Testis (tissue), 3 donors: ENCODE results near the gene TMEM63B. TPM values are rescaled to one million over a fixed set of nuclear protein-coding genes. Genes with fewer than 3 reads are reported as not detected.

Experiments used
- DNase-seq: peaks from one replicate; pipeline ENCODE4 v3.0.0-alpha.2; 2019
- H3K27ac ChIP-seq, 2 donors: fragments of 200-600 bp; sonication (generic); one replicate each; pipeline ENCODE4 v1.5.1; 2019
- H3K27me3 ChIP-seq: fragments of 200-600 bp; sonication (generic); one replicate; pipeline ENCODE4 v1.5.1; 2019
- H3K36me3 ChIP-seq: fragments of 200-600 bp; sonication (generic); one replicate; pipeline ENCODE4 v1.5.1; 2017; ENCODE audit warnings: low read depth; ENCODE audit errors: missing control alignments
- H3K4me1 ChIP-seq: fragments of 200-600 bp; sonication (generic); one replicate; pipeline ENCODE4 v1.5.1; 2019
- H3K4me3 ChIP-seq, 2 donors: fragments of 200-600 bp; sonication (generic); one replicate each; pipeline ENCODE4 v1.5.1; 2017 to 2019
- H3K9me3 ChIP-seq: fragments of 200-600 bp; sonication (generic); one replicate; pipeline ENCODE4 v1.5.1; 2017
- CTCF ChIP-seq, 3 experiments: fragments of 450-650 bp in 2 of 3; fragments of 200-600 bp in 1 of 3; sonication (generic) in 1 of 3; IDR thresholded peaks; one replicate each; pipeline ENCODE4 v1.5.1; 2016 to 2019; ENCODE audit warnings: antibody characterized with exemption in 3 of 3, mild to moderate bottlenecking in 2 of 3, moderate library complexity in 1 of 3
- POLR2A ChIP-seq: fragments of 450-650 bp; IDR thresholded peaks from one replicate; pipeline ENCODE4 v1.6.1; 2017; ENCODE audit warnings: antibody characterized with exemption, mild to moderate bottlenecking, moderate library complexity
- WGBS, 2 donors: methylation state at CpG; one replicate each; pipeline ENCODE4 v1.1.5; 2018; 5-methylcytosine and 5-hydroxymethylcytosine counted together
- intact Hi-C: fragments of 100-400 bp; cut with DNase I; formaldehyde crosslinking; loops from one replicate; pipeline ENCODE4 v1.15.1; 2023; ENCODE audit warnings: low total_unique reads
- polyA plus RNA-seq: library from polyadenylated mRNA; stranded (reverse); fragments of 350-450 nt; fragmentation: Illumina TruSeq; extraction: RNeasy Lipid Tissue Mini Kit (QIAGEN cat#74804); gene quantifications from one replicate; pipeline ENCODE4 v1.2.3, GENCODE V29; 2014; ENCODE audit warnings: low read depth, low replicate concordance; ENCODE audit not compliant: insufficient read depth
- total RNA-seq, 2 donors: library from RNA; depleted of rRNA; stranded (reverse); fragments of >200 nt; gene quantifications; one replicate each; pipeline ENCODE4 v1.2.3, GENCODE V29; 2016

TMEM63B gene
- total and polyA plus RNA-seq, 3 donors from 2014 or later: 79.0 to 170 (median 139) TPM

- Histone ChIP-seq H3K4me1 (peaks cover 11% of the 10 kb centered on the region), H3K9me3 (no peaks in the 10 kb centered on the region), H3K4me3 (no peak overlapping the region), H3K27me3 (no peaks in the 10 kb centered on the region), H3K36me3 (no peaks in the 10 kb centered on the region), H3K27ac (no peak overlapping the region)
- no peak for DNase-seq
- WGBS, 2 donors: 83 to 89% methylated on average over 5 to 11 of the region's 11 CpGs
- no peak for TF ChIP-seq CTCF (IDR thresholded peaks at IDR 0.05)
- no peak for TF ChIP-seq POLR2A
- intact Hi-C loops: no loop called here
Measured at GRCh38 chr6:44201638-44202303, 74.4 kb downstream of the TMEM63B start.

DNA sequence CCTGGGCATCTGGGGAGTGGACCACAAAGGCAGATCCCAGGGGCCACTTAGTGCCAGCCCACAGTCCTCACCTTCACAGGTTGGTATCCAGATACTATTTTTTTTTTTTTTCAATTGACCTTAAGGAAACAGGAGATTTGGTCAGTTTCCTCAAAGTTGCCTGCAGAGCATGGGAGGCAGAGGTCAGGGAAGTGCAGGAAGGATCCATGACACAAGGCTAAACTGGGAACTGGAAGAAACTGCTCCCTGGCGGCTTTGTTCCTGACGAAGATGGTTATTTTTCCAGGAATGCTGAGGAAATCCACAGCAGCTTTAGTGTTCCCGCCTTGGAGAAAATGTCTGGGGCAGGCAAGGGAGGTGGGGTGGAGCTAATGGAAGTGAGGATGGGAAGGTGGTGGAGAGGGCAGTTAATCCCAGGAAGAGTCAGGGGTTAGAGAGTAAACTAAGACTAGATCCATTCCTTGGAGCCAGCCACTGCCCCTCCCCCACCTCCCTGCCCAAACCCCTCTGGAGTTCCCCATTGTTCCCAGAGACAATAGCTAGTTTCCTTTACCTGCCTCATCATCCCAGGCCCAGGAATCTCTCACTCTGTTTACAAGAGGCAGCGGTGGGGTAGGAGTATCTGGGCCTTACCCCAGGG is 75.1 kb downstream of the TMEM63B start:
- DNase-seq: no peak
- H3K4me3 ChIP-seq: no peak overlapping the region
- no peaks in the 10 kb centered on the region for H3K36me3 ChIP-seq
- 58 to 69% methylated on average over 4 of the region's 4 CpGs for WGBS, 2 donors
- H3K27ac ChIP-seq: peak overlapping the region in 1 of 2 donors; percentile 60
- intact Hi-C loops: no loop called here
- no peak for TF ChIP-seq POLR2A
- H3K9me3 ChIP-seq: no peaks in the 10 kb centered on the region
- H3K4me1 ChIP-seq: peaks cover 11% of the 10 kb centered on the region
- H3K27me3 ChIP-seq: no peaks in the 10 kb centered on the region

- 53 to 57% methylated on average over 7 to 11 of the region's 11 CpGs for WGBS, 2 donors
- H3K27me3 ChIP-seq: no peaks in the 10 kb centered on the region
- H3K9me3 ChIP-seq: no peaks in the 10 kb centered on the region
- H3K27ac ChIP-seq: peak overlapping the region in 1 of 2 donors; percentile 60
- no peak for DNase-seq
- no peaks in the 10 kb centered on the region for H3K36me3 ChIP-seq
- H3K4me3 ChIP-seq: no peak overlapping the region
- intact Hi-C loops: no loop called here
- peaks cover 11% of the 10 kb centered on the region for H3K4me1 ChIP-seq
- TF ChIP-seq CTCF (IDR thresholded peaks at IDR 0.05) (no peak), POLR2A (no peak)
Measured at GRCh38 chr6:44202972-44203750, 75.8 kb downstream of the TMEM63B start.

DNA sequence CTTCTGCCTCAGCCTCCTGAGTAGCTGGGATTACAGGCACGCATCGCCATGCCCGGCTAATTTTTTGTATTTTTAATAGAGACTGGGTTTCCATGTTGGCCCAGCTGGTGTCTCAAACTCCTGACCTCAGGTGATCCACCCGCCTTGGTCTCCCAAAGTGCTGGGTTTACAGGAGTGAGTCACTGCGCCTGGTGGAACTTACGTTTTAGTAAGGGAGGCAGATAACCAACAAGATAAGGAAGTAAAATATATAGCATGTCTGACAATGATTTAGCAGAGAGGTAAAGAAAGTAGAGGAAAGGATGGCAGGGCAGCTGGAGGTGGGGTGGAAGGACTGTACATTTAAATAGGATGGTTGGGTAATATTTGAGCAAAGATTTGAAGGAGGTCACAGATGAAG is 76.6 kb downstream of the TMEM63B start:
- H3K4me3 ChIP-seq: no peak overlapping the region
- H3K27me3 ChIP-seq: no peaks in the 10 kb centered on the region
- H3K9me3 ChIP-seq: no peaks in the 10 kb centered on the region
- H3K4me1 ChIP-seq: peaks cover 11% of the 10 kb centered on the region
- no peak for TF ChIP-seq POLR2A
- no peak for TF ChIP-seq CTCF (IDR thresholded peaks at IDR 0.05)
- no peak for DNase-seq
- H3K27ac ChIP-seq: no peak overlapping the region
- 88 to 94% methylated on average over 6 of the region's 6 CpGs for WGBS, 2 donors
- no peaks in the 10 kb centered on the region for H3K36me3 ChIP-seq
- intact Hi-C loops: no loop called here

Other genes starting within 250 kb of the TMEM63B start
- 10 to 100 TPM; 47.6 to 53.5 TPM for gene MRPL14, start 102 bp upstream of the TMEM63B start, total RNA-seq
- 86.5 TPM for gene MRPL14, start 102 bp upstream of the TMEM63B start, polyA plus RNA-seq
- 10 to 100 TPM; 20.5 to 23.5 TPM for gene CAPN11, start 31.3 kb downstream of the TMEM63B start, total RNA-seq
- 115 TPM for gene CAPN11, start 31.3 kb downstream of the TMEM63B start, polyA plus RNA-seq
- gene MYMX, start 89.4 kb downstream of the TMEM63B start, total RNA-seq: under 1 TPM in 1 of 2 donors, not detected in 1; 0.87 TPM
- 0.73 TPM for gene MYMX, start 89.4 kb downstream of the TMEM63B start, polyA plus RNA-seq
- gene SLC29A1, start 96.0 kb downstream of the TMEM63B start, total RNA-seq: 10 to 100 TPM; 51.3 to 70.0 TPM
- 41.2 TPM for gene SLC29A1, start 96.0 kb downstream of the TMEM63B start, polyA plus RNA-seq
- gene HSP90AB1, start 119.5 kb downstream of the TMEM63B start, total RNA-seq: 100 to 1,000 TPM; 480 to 610 TPM
- 602 TPM for gene HSP90AB1, start 119.5 kb downstream of the TMEM63B start, polyA plus RNA-seq
- gene SLC35B2, start 130.0 kb downstream of the TMEM63B start, total RNA-seq: 10 to 100 TPM; 42.4 to 49.8 TPM
- 32.1 TPM for gene SLC35B2, start 130.0 kb downstream of the TMEM63B start, polyA plus RNA-seq
- 10 to 100 TPM; 18.3 to 29.2 TPM for gene NFKBIE, start 138.0 kb downstream of the TMEM63B start, total RNA-seq
- 13.1 TPM for gene NFKBIE, start 138.0 kb downstream of the TMEM63B start, polyA plus RNA-seq
- gene TMEM151B, start 142.9 kb downstream of the TMEM63B start, total RNA-seq: 1 to 10 TPM; 1.6 to 2.8 TPM
- gene TMEM151B, start 142.9 kb downstream of the TMEM63B start, polyA plus RNA-seq: 1.3 TPM
- gene AARS2, start 185.8 kb downstream of the TMEM63B start, total RNA-seq: 10 to 100 TPM; 13.4 to 14.6 TPM
- 6.2 TPM for gene AARS2, start 185.8 kb downstream of the TMEM63B start, polyA plus RNA-seq
- gene SPATS1, start 215.1 kb downstream of the TMEM63B start, total RNA-seq: 10 to 100 TPM; 10.7 to 13.1 TPM
- 51.7 TPM for gene SPATS1, start 215.1 kb downstream of the TMEM63B start, polyA plus RNA-seq